Esophagus squamous epithelium (tissue), 5 donors: ENCODE data around the gene OR51G2. TPM values are rescaled to one million over a fixed set of nuclear protein-coding genes. Genes with fewer than 3 reads are reported as not detected.
"Not testable (repeated sequence)": the region's sequence is repeated elsewhere in the genome, so short reads cannot be mapped to it uniquely, and the experiment has no call there.

ENCODE experiments used
- DNase-seq: peaks from one replicate; lab custom pipeline; 2025; lab: John Stamatoyannopoulos, UW
- H3K27ac ChIP-seq, 4 donors: fragments of 200-600 bp; sonication (generic); one replicate each; pipeline ENCODE4 v1.5.1; 2016 to 2019; ENCODE audit warnings: mild to moderate bottlenecking in 1 of 4
- H3K27me3 ChIP-seq, 4 donors: fragments of 200-600 bp; sonication (generic); 1 replicate in 3 of 4; 2 replicates in 1 of 4; pipeline versions ENCODE4 v1.5.1 to v1.6.0; 2017 to 2021; ENCODE audit warnings: antibody characterized with exemption in 1 of 4
- H3K36me3 ChIP-seq, 3 donors: fragments of 200-600 bp; sonication (generic); one replicate each; pipeline ENCODE4 v1.5.1; 2016 to 2019
- H3K4me1 ChIP-seq, 3 donors: fragments of 200-600 bp; sonication (generic); one replicate each; pipeline ENCODE4 v1.5.1; 2017 to 2019
- H3K4me3 ChIP-seq, 4 donors: fragments of 200-600 bp; sonication (generic); 1 replicate in 3 of 4; 2 replicates in 1 of 4; pipeline ENCODE4 v1.5.1; 2016 to 2019; ENCODE audit warnings: mild to moderate bottlenecking in 2 of 4, moderate library complexity in 1 of 4
- H3K9me3 ChIP-seq, 3 donors: fragments of 200-600 bp; sonication (generic); one replicate each; pipeline ENCODE4 v1.5.1; 2016 to 2019
- POLR2A ChIP-seq, 4 donors: fragments of 450-650 bp; IDR thresholded peaks; one replicate each; pipeline ENCODE4 v1.6.1; 2017; ENCODE audit warnings: antibody characterized with exemption in 4 of 4, mild to moderate bottlenecking in 4 of 4, moderate library complexity in 3 of 4
- WGBS, 2 donors: methylation state at CpG; one replicate each; pipeline ENCODE4 v1.1.5; 2018; 5-methylcytosine and 5-hydroxymethylcytosine counted together
- intact Hi-C: fragments of 100-400 bp; cut with DNase I; formaldehyde crosslinking; loops from one replicate; pipeline ENCODE4 v1.15.0; 2022
- total RNA-seq, 4 donors: library from RNA; depleted of rRNA; stranded (reverse); fragments of >200 nt; gene quantifications; one replicate each; pipeline ENCODE4 v1.1.0, GENCODE V29; 2016
- TF ChIP-seq, protein P1 (sequence below), 6 experiments: fragments of 450-650 bp in 4 of 6; fragments of 200-600 bp in 2 of 6; sonication (generic) in 2 of 6; IDR thresholded peaks; one replicate each; pipeline ENCODE4 v1.5.1; 2016 to 2019; ENCODE audit warnings: antibody characterized with exemption in 6 of 6, mild to moderate bottlenecking in 4 of 6, moderate library complexity in 4 of 6
- donor health status: DM: yes; HTN: yes; CAD: no.

Gene OR51G2, protein sequence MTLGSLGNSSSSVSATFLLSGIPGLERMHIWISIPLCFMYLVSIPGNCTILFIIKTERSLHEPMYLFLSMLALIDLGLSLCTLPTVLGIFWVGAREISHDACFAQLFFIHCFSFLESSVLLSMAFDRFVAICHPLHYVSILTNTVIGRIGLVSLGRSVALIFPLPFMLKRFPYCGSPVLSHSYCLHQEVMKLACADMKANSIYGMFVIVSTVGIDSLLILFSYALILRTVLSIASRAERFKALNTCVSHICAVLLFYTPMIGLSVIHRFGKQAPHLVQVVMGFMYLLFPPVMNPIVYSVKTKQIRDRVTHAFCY
- total RNA-seq = not detected

DNA sequence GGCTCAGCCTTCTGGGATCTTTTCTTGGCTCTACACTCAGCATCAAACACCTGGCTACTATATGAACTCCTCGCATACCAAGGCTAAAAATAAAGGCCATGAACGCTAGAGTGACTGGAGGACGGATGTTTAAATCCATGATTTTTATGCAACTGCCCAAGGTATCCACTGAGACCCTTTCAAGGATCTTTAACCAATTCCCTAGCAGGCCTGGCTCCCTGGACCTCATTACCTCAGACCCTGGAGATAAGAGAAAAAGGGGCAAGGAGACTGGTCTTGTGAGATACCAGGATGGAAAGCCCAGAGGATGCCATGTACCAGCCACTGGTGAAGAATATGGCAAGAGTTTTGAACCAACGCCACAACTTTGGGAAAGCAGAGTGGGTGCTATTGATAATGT is at the start of gene OR51G2:
OR51G2 (minus strand) TSS at position 101 of the 400 bp plus-strand sequence. CDS start 3,687 bp downstream, outside the sequence.
- H3K36me3 ChIP-seq = no peaks in the 10 kb centered on the region
- TF ChIP-seq POLR2A (IDR thresholded peaks at IDR 0.05) = no peak
- TF ChIP-seq, protein P1, sequence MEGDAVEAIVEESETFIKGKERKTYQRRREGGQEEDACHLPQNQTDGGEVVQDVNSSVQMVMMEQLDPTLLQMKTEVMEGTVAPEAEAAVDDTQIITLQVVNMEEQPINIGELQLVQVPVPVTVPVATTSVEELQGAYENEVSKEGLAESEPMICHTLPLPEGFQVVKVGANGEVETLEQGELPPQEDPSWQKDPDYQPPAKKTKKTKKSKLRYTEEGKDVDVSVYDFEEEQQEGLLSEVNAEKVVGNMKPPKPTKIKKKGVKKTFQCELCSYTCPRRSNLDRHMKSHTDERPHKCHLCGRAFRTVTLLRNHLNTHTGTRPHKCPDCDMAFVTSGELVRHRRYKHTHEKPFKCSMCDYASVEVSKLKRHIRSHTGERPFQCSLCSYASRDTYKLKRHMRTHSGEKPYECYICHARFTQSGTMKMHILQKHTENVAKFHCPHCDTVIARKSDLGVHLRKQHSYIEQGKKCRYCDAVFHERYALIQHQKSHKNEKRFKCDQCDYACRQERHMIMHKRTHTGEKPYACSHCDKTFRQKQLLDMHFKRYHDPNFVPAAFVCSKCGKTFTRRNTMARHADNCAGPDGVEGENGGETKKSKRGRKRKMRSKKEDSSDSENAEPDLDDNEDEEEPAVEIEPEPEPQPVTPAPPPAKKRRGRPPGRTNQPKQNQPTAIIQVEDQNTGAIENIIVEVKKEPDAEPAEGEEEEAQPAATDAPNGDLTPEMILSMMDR (IDR thresholded peaks at IDR 0.05) = no peak
- H3K4me3 ChIP-seq = no peak within 1 kb of the TSS
- WGBS, 2 donors = 31 to 71% methylated on average over 1 to 4 of the region's 4 CpGs
- intact Hi-C loops = no loop called here
- no peaks in the 10 kb centered on the region for H3K9me3 ChIP-seq
- H3K4me1 ChIP-seq = no peaks in the 10 kb centered on the region
- DNase-seq = no peak
- H3K27ac ChIP-seq = no peak within 1 kb of the TSS
- no peaks in the 10 kb centered on the region for H3K27me3 ChIP-seq

DNA sequence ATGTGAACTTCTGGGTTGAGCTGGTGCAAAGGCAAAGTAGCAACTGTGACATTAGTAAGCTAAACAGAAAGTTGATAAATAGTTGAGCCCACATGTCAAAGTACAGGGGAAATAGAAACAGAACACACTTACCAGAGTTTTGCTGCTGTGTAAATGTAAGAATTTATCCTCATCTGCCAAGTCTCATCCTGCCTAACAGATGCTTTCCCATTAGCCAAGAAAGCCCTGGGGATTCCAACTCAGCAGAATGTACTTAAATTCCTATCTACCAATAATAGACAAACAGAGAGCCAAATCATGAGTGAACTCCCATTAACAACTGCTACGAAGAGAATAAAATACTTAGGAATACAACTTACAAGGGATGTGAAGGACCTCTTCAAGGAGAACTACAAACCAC is 43.7 kb upstream of the OR51G2 start:
- no peak for DNase-seq
- 62 to 75% methylated on average over 1 of the region's 1 CpG for WGBS, 2 donors
- Histone ChIP-seq H3K9me3 (no peaks in the 10 kb centered on the region), H3K36me3 (no peaks in the 10 kb centered on the region), H3K27me3 (no peaks in the 10 kb centered on the region), H3K4me3 (no peak overlapping the region), H3K4me1 (no peaks in the 10 kb centered on the region), H3K27ac (no peak overlapping the region)
- intact Hi-C loops = no loop called here
- no peak for TF ChIP-seq POLR2A (IDR thresholded peaks at IDR 0.05)
- TF ChIP-seq, protein P1 (IDR thresholded peaks at IDR 0.05) = no peak

DNA sequence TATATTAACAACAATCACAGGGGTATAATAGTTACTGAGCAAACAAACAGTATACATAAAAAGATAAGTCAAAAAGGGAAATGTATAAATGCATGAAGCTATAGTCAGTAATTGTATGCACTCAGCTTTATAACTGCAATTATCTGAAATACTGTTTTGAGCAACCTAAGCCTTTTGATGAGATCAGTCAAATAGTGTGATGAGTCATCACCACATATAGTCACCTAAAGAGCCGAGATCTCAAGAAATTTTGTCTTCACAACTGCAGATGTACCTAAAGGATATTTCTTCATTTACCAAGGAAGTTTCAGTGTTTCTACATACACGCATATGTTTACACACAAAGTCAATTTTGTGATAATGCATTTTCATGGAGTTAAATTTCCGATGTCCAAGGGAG is 41.7 kb upstream of the OR51G2 start:
- Histone ChIP-seq H3K36me3 (no peaks in the 10 kb centered on the region), H3K4me3 (no peak overlapping the region), H3K27ac (no peak overlapping the region), H3K9me3 (no peaks in the 10 kb centered on the region), H3K4me1 (no peaks in the 10 kb centered on the region), H3K27me3 (no peaks in the 10 kb centered on the region)
- 70 to 79% methylated on average over 3 of the region's 3 CpGs for WGBS, 2 donors
- DNase-seq = no peak
- intact Hi-C loops = no loop called here
- no peak for TF ChIP-seq POLR2A (IDR thresholded peaks at IDR 0.05)
- TF ChIP-seq, protein P1 (IDR thresholded peaks at IDR 0.05) = no peak

DNA sequence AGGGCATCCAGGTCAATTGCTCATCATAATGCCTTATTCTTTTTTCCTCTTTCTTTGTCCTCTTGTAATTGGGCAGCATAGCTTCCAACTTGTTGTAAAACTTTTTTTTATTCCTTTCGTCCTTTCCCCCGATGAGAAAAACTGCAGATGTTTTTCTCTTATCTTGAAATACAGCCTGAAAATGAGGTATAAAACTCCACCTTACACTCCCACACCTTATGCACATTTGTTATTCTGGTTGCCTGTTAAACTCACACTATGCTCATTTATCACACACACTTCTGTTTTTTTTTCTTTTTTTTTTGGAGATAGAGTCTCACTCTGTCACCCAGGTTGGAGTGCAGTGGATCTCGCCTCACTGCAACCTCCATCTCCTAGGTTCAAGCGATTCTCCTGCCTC is 38.2 kb upstream of the OR51G2 start:
- no peaks in the 10 kb centered on the region for H3K9me3 ChIP-seq
- 75 to 77% methylated on average over 4 of the region's 4 CpGs for WGBS, 2 donors
- intact Hi-C loops = no loop called here
- DNase-seq = no peak
- H3K4me3 ChIP-seq = no peak overlapping the region
- H3K4me1 ChIP-seq = no peaks in the 10 kb centered on the region
- no peak overlapping the region for H3K27ac ChIP-seq
- H3K36me3 ChIP-seq = no peaks in the 10 kb centered on the region
- no peaks in the 10 kb centered on the region for H3K27me3 ChIP-seq
- TF ChIP-seq, protein P1 (IDR thresholded peaks at IDR 0.05) = no peak
- TF ChIP-seq POLR2A (IDR thresholded peaks at IDR 0.05) = no peak

DNA sequence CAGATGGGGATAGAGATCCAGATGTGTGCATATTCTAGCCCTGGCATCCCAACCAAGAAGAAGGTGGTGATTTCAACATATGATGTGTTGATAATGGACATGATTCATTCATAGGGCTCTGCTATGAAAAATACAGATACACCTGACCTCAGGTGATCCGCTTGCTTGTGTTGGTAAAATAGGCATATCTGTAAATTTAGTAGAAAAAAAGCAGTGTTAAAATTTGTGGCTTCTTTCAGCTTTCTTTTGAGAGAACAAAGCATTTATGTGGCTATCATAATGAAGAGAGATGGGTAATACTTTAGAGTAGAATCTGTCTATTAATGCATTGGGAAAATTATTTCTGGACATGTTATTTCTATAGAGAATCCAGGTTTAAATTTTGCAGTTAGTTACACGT is 36.5 kb upstream of the OR51G2 start, which contains the start of gene OR51A2:
OR51A2 (minus strand) TSS at position 101 of the 400 bp plus-strand sequence; CDS start at position 101, 0 bp downstream.
- intact Hi-C loops, DNase-seq, H3K27me3 ChIP-seq: not testable (repeated sequence)

More for the DNA sequence above, 36.5 kb upstream of the OR51G2 start, which contains the start of gene OR51A2:
- not testable (repeated sequence) for H3K4me3 ChIP-seq, H3K27ac ChIP-seq, H3K9me3 ChIP-seq, H3K36me3 ChIP-seq, H3K4me1 ChIP-seq
- WGBS, 2 donors = 51 to 60% methylated on average over 2 of the region's 2 CpGs
